Muscle of arm (tissue), 12 donors: ENCODE measurements around the gene IFNG. TPM values are rescaled to one million over a fixed set of nuclear protein-coding genes. Genes with fewer than 3 reads are reported as not detected.

Experiments
- DNase-seq: peaks from one replicate; pipeline ENCODE4 v3.0.0-alpha.2; 2013
- polyA plus RNA-seq, 12 donors: library from polyadenylated mRNA; unstranded; fragments of 120-200 nt; gene quantifications; one replicate each; pipeline ENCODE4 v1.2.1, GENCODE V29; 2013; ENCODE audit not compliant: insufficient read length in 12 of 12

IFNG gene
- polyA plus RNA-seq, 12 donors = 0.15 TPM; not detected in 11

DNA sequence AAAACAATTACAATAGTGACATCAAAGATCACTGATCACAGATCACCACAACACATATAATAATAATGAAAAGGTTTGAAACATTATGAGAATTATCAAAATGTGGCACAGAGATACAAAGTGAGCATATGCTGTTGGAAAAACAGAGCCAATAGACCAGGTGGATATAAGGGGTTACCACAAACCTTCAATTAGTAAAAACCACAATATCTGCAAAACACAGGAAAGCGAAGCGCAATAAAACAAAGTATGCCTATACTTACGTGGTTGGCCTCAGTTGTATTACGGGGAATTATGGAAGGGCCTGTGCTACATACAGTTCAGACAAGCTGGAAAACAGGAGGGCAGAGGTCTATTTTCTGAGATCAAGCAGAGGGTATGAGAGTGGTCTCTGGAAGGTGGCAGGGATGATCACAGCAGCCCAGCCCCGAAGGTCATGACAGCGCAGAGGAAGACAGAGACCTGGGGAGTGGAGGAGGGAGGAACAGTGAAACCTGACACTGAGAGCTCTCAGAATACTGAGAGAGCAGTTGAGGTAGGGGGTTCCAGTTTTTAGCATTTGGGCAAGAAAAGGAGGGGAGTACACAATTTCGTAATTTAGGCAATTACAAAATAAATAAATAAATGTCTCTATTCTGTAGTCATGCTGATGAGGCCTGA is 41.3 kb downstream of the IFNG start:
- no peak for DNase-seq

GRCh38 chr12:68117661-68118060 is 41.9 kb downstream of the IFNG start:
- DNase-seq = no peak

DNA sequence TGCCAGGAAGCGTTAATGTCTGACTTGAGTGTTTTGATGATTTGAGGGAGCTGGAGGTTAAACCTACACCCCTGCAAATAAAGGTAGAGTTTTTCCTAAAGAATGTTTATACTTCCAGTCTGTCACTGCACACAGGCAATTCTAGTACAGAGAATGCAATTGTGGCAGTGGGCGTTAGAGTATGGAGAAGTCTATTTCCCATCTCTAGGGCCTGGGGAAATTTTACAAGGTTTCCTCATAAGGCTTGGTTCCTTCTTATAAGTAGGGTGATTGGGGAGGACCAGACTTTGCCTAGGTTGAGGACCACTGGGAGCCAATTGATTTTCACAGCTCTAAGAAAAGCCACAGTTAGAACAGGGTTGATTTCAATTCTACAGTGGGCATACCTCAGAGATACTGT is 44.3 kb downstream of the IFNG start:
- no peak for DNase-seq

- DNase-seq = no peak
These were observed 44.9 kb downstream of the IFNG start for GRCh38 chr12:68114606-68115005.

DNA sequence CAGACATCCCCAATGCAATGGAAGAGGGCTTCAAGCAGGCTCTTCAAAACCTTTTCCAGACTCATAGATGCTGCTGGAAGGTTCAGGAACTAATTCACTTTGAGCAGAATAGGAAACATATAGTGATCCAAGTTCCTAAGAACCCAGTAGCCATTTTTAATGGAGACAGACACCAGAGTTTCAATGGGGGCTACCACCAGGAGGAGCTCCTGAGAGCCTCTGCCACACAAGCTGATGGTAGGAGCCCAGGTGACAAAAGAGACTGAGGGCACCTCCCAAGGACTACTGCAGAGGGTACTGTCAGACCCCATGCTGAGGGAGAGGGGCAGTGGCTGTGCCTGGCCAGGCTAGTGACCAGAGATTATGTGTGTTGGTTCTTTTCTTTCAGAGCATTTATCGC is 45.9 kb downstream of the IFNG start:
- DNase-seq = no peak

DNA sequence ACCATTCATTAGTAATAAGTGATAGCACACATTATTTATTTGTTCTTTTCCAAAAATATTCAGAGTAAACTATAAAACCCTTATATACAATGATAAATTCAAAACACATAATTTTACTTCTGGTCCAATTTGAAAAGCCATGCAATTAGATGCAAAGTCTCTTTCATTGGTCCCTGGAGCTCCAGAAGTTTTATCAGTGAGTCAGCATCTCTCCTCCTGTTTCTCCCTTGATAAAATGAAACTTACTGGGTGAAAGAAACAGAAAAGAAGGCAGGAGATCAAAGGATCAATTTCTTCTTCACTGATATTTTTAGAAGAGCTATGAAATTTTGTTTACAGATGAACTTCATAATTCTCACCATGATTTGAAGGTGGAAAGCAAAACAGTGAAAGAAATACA is 47.5 kb downstream of the IFNG start:
- no peak for DNase-seq

GRCh38 chr12:68109444-68110217 is 49.9 kb downstream of the IFNG start:
- no peak for DNase-seq

DNA sequence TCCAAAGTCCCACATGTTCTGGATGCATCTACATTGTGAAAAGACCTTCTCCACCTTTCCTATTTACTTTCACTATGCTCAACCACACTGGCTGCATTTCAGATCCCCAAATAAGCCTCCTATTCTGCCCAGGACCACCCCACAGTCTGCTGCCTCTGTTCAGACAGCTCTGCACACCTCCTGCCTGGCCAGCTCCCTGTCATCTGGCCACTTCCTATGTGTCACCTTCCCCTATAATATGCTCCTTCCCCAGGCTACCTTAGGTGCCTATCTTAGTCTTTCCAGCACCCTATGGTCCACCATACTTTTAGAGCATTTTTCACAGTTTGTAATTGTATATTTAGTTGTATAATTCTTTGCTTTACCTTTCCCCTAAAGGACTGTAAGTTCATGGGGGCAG is 50.5 kb downstream of the IFNG start:
- DNase-seq = no peak

GRCh38 chr12:68106660-68107059 is 52.9 kb downstream of the IFNG start:
- DNase-seq = no peak

DNA sequence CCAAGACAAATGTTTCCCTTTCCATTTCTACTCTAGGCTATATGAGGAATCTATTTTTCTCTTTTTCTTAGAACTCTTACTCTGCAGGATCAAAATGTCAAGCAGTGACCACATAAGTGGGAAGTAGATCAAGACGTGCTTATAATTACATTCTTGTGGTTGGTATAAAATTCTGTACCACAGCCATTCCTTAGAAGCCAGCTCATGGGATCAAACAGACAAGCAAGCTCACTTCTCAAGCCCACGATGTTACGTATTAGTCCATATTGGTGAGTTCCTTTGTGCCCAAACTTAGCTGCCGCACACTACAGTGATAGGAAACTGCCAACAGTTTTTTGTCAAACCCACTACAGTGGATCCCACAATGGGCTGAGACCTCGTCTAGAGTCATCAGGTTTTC is 53.4 kb downstream of the IFNG start:
- no peak for DNase-seq

Other genes with a start within 250 kb of the IFNG start
- under 1 TPM in 10 of 12 donors, not detected in 2; 0.15 to 0.86 (median 0.46) TPM for gene IFNG-AS1, start 170.3 kb downstream of the IFNG start, polyA plus RNA-seq
- not detected for gene IL26, start 66.1 kb upstream of the IFNG start, polyA plus RNA-seq
- not detected for gene IL22, start 93.9 kb upstream of the IFNG start, polyA plus RNA-seq
- gene MDM1, start 172.6 kb upstream of the IFNG start, polyA plus RNA-seq = 10 to 100 TPM in 10 of 12 donors, 1 to 10 TPM in 1, not detected in 1; 7.2 to 27.7 (median 17.2) TPM